ENCODE data around the gene DPYD. TPM values are rescaled to one million over a fixed set of nuclear protein-coding genes. Genes with fewer than 3 reads are reported as not detected.

The DPYD gene
- total RNA-seq, 1 donor from 2014 or later, result 124 TPM

- no peak for DNase-seq (ENCODE audit: low spot score)
Measured at GRCh38 chr1:97610748-97611147, 310.1 kb downstream of the DPYD start.

- no peak for DNase-seq (ENCODE audit: low spot score)
Measured at GRCh38 chr1:97610102-97610501, 310.7 kb downstream of the DPYD start.

GRCh38 chr1:97608272-97608671 is 312.6 kb downstream of the DPYD start:
- no peak for DNase-seq (ENCODE audit: low spot score)

- no peak for DNase-seq (ENCODE audit: low spot score)
Measured at GRCh38 chr1:97603776-97604175, 317.1 kb downstream of the DPYD start.

- DNase-seq (ENCODE audit: low spot score), result no peak
Measured at GRCh38 chr1:97603218-97603617, 317.6 kb downstream of the DPYD start.

GRCh38 chr1:97599447-97599846 is 321.4 kb downstream of the DPYD start:
- no peak for DNase-seq (ENCODE audit: low spot score)

GRCh38 chr1:97593192-97593591 is 327.6 kb downstream of the DPYD start:
- no peak for DNase-seq (ENCODE audit: low spot score)

GRCh38 chr1:97588772-97589171 is 332.1 kb downstream of the DPYD start:
- DNase-seq (ENCODE audit: low spot score), result no peak

GRCh38 chr1:97581614-97582051 is 339.2 kb downstream of the DPYD start:
- no peak for DNase-seq (ENCODE audit: low spot score)

GRCh38 chr1:97577613-97578012 is 343.2 kb downstream of the DPYD start:
- no peak for DNase-seq (ENCODE audit: low spot score)

GRCh38 chr1:97573553-97573952 is 347.3 kb downstream of the DPYD start:
- no peak for DNase-seq (ENCODE audit: low spot score)

- no peak for DNase-seq (ENCODE audit: low spot score)
Measured at GRCh38 chr1:97572561-97572960, 348.3 kb downstream of the DPYD start.

- DNase-seq (ENCODE audit: low spot score), result no peak
Measured at GRCh38 chr1:97571760-97572159, 349.1 kb downstream of the DPYD start.

- DNase-seq (ENCODE audit: low spot score), result no peak
Measured at GRCh38 chr1:97570691-97571090, 350.1 kb downstream of the DPYD start.

- DNase-seq (ENCODE audit: low spot score), result no peak
Measured at GRCh38 chr1:97567000-97567749, 353.7 kb downstream of the DPYD start.

GRCh38 chr1:97565886-97566285 is 354.9 kb downstream of the DPYD start:
- DNase-seq (ENCODE audit: low spot score), result no peak

- no peak for DNase-seq (ENCODE audit: low spot score)
Measured at GRCh38 chr1:97563926-97564325, 356.9 kb downstream of the DPYD start.

GRCh38 chr1:97562081-97562480 is 358.8 kb downstream of the DPYD start:
- DNase-seq (ENCODE audit: low spot score), result no peak

- no peak for DNase-seq (ENCODE audit: low spot score)
Measured at GRCh38 chr1:97560714-97561113, 360.1 kb downstream of the DPYD start.

- no peak for DNase-seq (ENCODE audit: low spot score)
Measured at GRCh38 chr1:97553971-97554370, 366.9 kb downstream of the DPYD start.

- no peak for DNase-seq (ENCODE audit: low spot score)
Measured at GRCh38 chr1:97551113-97551512, 369.7 kb downstream of the DPYD start.

- no peak for DNase-seq (ENCODE audit: low spot score)
Measured at GRCh38 chr1:97545446-97545845, 375.4 kb downstream of the DPYD start.

- DNase-seq (ENCODE audit: low spot score), result no peak
Measured at GRCh38 chr1:97540346-97540888, 380.4 kb downstream of the DPYD start.

- no peak for DNase-seq (ENCODE audit: low spot score)
Measured at GRCh38 chr1:97538113-97538512, 382.7 kb downstream of the DPYD start.

Data from mucosa of gallbladder (tissue), 1 donor.